ENCODE data around the gene NACC2. TPM values are rescaled to one million over a fixed set of nuclear protein-coding genes. Genes with fewer than 3 reads are reported as not detected.

NACC2 gene
- total RNA-seq, 1 donor from 2014 or later, result 8.1 TPM

GRCh38 chr9:136024286-136024685 is 70.8 kb downstream of the NACC2 start:
- no peaks in the 10 kb centered on the region for H3K9me3 Mint-ChIP-seq
- peaks cover 5% of the 10 kb centered on the region for H3K36me3 Mint-ChIP-seq (ENCODE audit: low read depth)
- H3K4me3 Mint-ChIP-seq, result no peak overlapping the region
- TF ChIP-seq CTCF (conservative IDR thresholded peaks at IDR 0.05), result no peak
- H3K27ac Mint-ChIP-seq (ENCODE audit: unreplicated experiment), result no peak overlapping the region
- H3K27me3 Mint-ChIP-seq (ENCODE audit: low read depth), result no peaks in the 10 kb centered on the region
- no peak for DNase-seq (ENCODE audit: low read depth, low spot score)
- H3K4me1 Mint-ChIP-seq, result peaks cover 12% of the 10 kb centered on the region

GRCh38 chr9:136023410-136024225 is 71.5 kb downstream of the NACC2 start:
- no peak for DNase-seq (ENCODE audit: low read depth, low spot score)
- Mint-ChIP-seq H3K27ac (ENCODE audit: unreplicated experiment) (peak overlapping the region; percentile 71), H3K4me1 (peaks cover 12% of the 10 kb centered on the region), H3K27me3 (ENCODE audit: low read depth) (no peaks in the 10 kb centered on the region), H3K36me3 (ENCODE audit: low read depth) (peaks cover 5% of the 10 kb centered on the region), H3K9me3 (no peaks in the 10 kb centered on the region), H3K4me3 (no peak overlapping the region)
- no peak for TF ChIP-seq CTCF (conservative IDR thresholded peaks at IDR 0.05)

GRCh38 chr9:136022731-136023409 is 72.2 kb downstream of the NACC2 start:
- Mint-ChIP-seq H3K9me3 (no peaks in the 10 kb centered on the region), H3K36me3 (ENCODE audit: low read depth) (peaks cover 5% of the 10 kb centered on the region), H3K4me1 (peaks cover 12% of the 10 kb centered on the region), H3K27me3 (ENCODE audit: low read depth) (no peaks in the 10 kb centered on the region), H3K27ac (ENCODE audit: unreplicated experiment) (no peak overlapping the region), H3K4me3 (no peak overlapping the region)
- TF ChIP-seq CTCF (conservative IDR thresholded peaks at IDR 0.05), result no peak
- no peak for DNase-seq (ENCODE audit: low read depth, low spot score)

GRCh38 chr9:136021872-136022681 is 73.0 kb downstream of the NACC2 start:
- Mint-ChIP-seq H3K9me3 (no peaks in the 10 kb centered on the region), H3K27me3 (ENCODE audit: low read depth) (no peaks in the 10 kb centered on the region), H3K4me1 (peaks cover 12% of the 10 kb centered on the region), H3K36me3 (ENCODE audit: low read depth) (peaks cover 5% of the 10 kb centered on the region), H3K4me3 (no peak overlapping the region), H3K27ac (ENCODE audit: unreplicated experiment) (no peak overlapping the region)
- DNase-seq (ENCODE audit: low read depth, low spot score), result no peak
- no peak for TF ChIP-seq CTCF (conservative IDR thresholded peaks at IDR 0.05)

- peaks cover 12% of the 10 kb centered on the region for H3K4me1 Mint-ChIP-seq
- H3K36me3 Mint-ChIP-seq (ENCODE audit: low read depth), result peaks cover 5% of the 10 kb centered on the region
- no peaks in the 10 kb centered on the region for H3K27me3 Mint-ChIP-seq (ENCODE audit: low read depth)
- H3K4me3 Mint-ChIP-seq, result no peak overlapping the region
- no peak for DNase-seq (ENCODE audit: low read depth, low spot score)
- no peaks in the 10 kb centered on the region for H3K9me3 Mint-ChIP-seq
- no peak overlapping the region for H3K27ac Mint-ChIP-seq (ENCODE audit: unreplicated experiment)
- no peak for TF ChIP-seq CTCF (conservative IDR thresholded peaks at IDR 0.05)
These were observed 73.8 kb downstream of the NACC2 start for GRCh38 chr9:136021171-136021871.

All from neural crest cell (in vitro differentiated cells).